Measurements from ENCODE around the gene CCDC201.
"Not testable (repeated sequence)": the region's sequence is repeated elsewhere in the genome, so short reads cannot be mapped to it uniquely, and the experiment has no call there.

Gene CCDC201

GRCh38 chr7:45863715-45864114, 9.2 kb downstream of the CCDC201 start:
- H3K4me2 ChIP-seq (ENCODE audit: low read length) = no peak overlapping the region
- no peaks in the 10 kb centered on the region for H3K36me3 ChIP-seq (ENCODE audit: control insufficient read depth, low read length)
- no peaks in the 10 kb centered on the region for H4K20me1 ChIP-seq (ENCODE audit: control insufficient read depth, insufficient read depth, low read depth, low read length)
- no peaks in the 10 kb centered on the region for H3K9me3 ChIP-seq (ENCODE audit: control insufficient read depth, insufficient read depth, low read length)
- H3K9me2 ChIP-seq (replicated peaks; ENCODE audit: control insufficient read depth, low read length) = no peaks in the 10 kb centered on the region
- H3K4me1 ChIP-seq (ENCODE audit: control insufficient read depth, low read length) = no peaks in the 10 kb centered on the region
- H3K27ac ChIP-seq (ENCODE audit: low read depth, low read length) = no peak overlapping the region
- no peaks in the 10 kb centered on the region for H3K79me2 ChIP-seq (ENCODE audit: control insufficient read depth, low read length)
- peak; percentile 10 for TF ChIP-seq CTCF (IDR thresholded peaks at IDR 0.05; ENCODE audit: low read depth, low read length, poor library complexity, severe bottlenecking)
- TF ChIP-seq EZH2phosphoT487 (IDR thresholded peaks at IDR 0.05; ENCODE audit: borderline replicate concordance, low read length) = no peak
- peaks cover 30% of the 10 kb centered on the region for H3K27me3 ChIP-seq (ENCODE audit: control insufficient read depth, low read length)
- H3F3A ChIP-seq (ENCODE audit: control insufficient read depth, insufficient read depth) = no peaks in the 10 kb centered on the region
- H3K4me3 ChIP-seq (ENCODE audit: low read length) = no peak overlapping the region

GRCh38 chr7:45856888-45857287, 16.0 kb downstream of the CCDC201 start:
- H3K79me2 ChIP-seq (ENCODE audit: control insufficient read depth, low read length) = not testable (repeated sequence)

GRCh38 chr7:45855680-45856079, 17.2 kb downstream of the CCDC201 start:
- not testable (repeated sequence) for H3K9me3 ChIP-seq (ENCODE audit: control insufficient read depth, insufficient read depth, low read length); H3K36me3 ChIP-seq (ENCODE audit: control insufficient read depth, low read length); H3K4me2 ChIP-seq (ENCODE audit: low read length); H4K20me1 ChIP-seq (ENCODE audit: control insufficient read depth, insufficient read depth, low read depth, low read length); H3K4me3 ChIP-seq (ENCODE audit: low read length); H3K27ac ChIP-seq (ENCODE audit: low read depth, low read length); H3F3A ChIP-seq (ENCODE audit: control insufficient read depth, insufficient read depth); H3K79me2 ChIP-seq (ENCODE audit: control insufficient read depth, low read length); H3K9me2 ChIP-seq (replicated peaks; ENCODE audit: control insufficient read depth, low read length)
- Histone ChIP-seq H3K27me3 (ENCODE audit: control insufficient read depth, low read length) (peaks cover 12% of the 10 kb centered on the region), H3K4me1 (ENCODE audit: control insufficient read depth, low read length) (peaks cover 13% of the 10 kb centered on the region)

More at GRCh38 chr7:45856888-45857287, 16.0 kb downstream of the CCDC201 start:
- H3K9me2 ChIP-seq (replicated peaks; ENCODE audit: control insufficient read depth, low read length); H3K4me1 ChIP-seq (ENCODE audit: control insufficient read depth, low read length); H3K4me2 ChIP-seq (ENCODE audit: low read length); H3K9me3 ChIP-seq (ENCODE audit: control insufficient read depth, insufficient read depth, low read length); H3K36me3 ChIP-seq (ENCODE audit: control insufficient read depth, low read length); H4K20me1 ChIP-seq (ENCODE audit: control insufficient read depth, insufficient read depth, low read depth, low read length); H3K4me3 ChIP-seq (ENCODE audit: low read length); H3F3A ChIP-seq (ENCODE audit: control insufficient read depth, insufficient read depth); H3K27ac ChIP-seq (ENCODE audit: low read depth, low read length): not testable (repeated sequence)
- peaks cover 21% of the 10 kb centered on the region for H3K27me3 ChIP-seq (ENCODE audit: control insufficient read depth, low read length)

DNA sequence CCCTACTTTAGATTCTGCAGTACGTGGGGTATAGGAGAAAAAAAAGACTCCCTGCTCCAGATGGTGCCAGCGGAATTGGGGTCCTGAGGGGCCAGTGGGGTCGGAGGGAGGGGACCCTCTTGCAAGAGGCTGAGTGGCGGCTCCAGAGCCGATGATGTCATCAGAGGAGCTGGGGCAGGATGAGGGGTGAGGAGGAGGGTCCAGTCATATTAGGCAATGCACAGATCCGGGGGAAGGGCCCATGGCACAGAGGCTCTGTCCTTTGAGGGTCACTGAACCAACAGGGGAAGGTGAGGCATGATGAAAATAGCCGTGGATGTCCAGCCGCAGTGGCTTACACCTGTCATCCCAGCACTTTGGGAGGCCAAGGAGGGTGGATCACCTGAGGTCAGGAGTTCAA, 19.4 kb downstream of the CCDC201 start:
- H3K9me3 ChIP-seq (ENCODE audit: control insufficient read depth, insufficient read depth, low read length); H4K20me1 ChIP-seq (ENCODE audit: control insufficient read depth, insufficient read depth, low read depth, low read length); H3F3A ChIP-seq (ENCODE audit: control insufficient read depth, insufficient read depth); H3K4me2 ChIP-seq (ENCODE audit: low read length); H3K36me3 ChIP-seq (ENCODE audit: control insufficient read depth, low read length); H3K4me3 ChIP-seq (ENCODE audit: low read length); H3K27me3 ChIP-seq (ENCODE audit: control insufficient read depth, low read length); H3K27ac ChIP-seq (ENCODE audit: low read depth, low read length); H3K79me2 ChIP-seq (ENCODE audit: control insufficient read depth, low read length); H3K9me2 ChIP-seq (replicated peaks; ENCODE audit: control insufficient read depth, low read length): not testable (repeated sequence)
- peaks cover 15% of the 10 kb centered on the region for H3K4me1 ChIP-seq (ENCODE audit: control insufficient read depth, low read length)

- H3K9me3 ChIP-seq (ENCODE audit: control insufficient read depth, insufficient read depth, low read length); H3K36me3 ChIP-seq (ENCODE audit: control insufficient read depth, low read length); H3K4me3 ChIP-seq (ENCODE audit: low read length); H3K4me2 ChIP-seq (ENCODE audit: low read length); H3K27me3 ChIP-seq (ENCODE audit: control insufficient read depth, low read length); H3K27ac ChIP-seq (ENCODE audit: low read depth, low read length); H3K9me2 ChIP-seq (replicated peaks; ENCODE audit: control insufficient read depth, low read length); H3K79me2 ChIP-seq (ENCODE audit: control insufficient read depth, low read length); H4K20me1 ChIP-seq (ENCODE audit: control insufficient read depth, insufficient read depth, low read depth, low read length); H3F3A ChIP-seq (ENCODE audit: control insufficient read depth, insufficient read depth): not testable (repeated sequence)
- peaks cover 15% of the 10 kb centered on the region for H3K4me1 ChIP-seq (ENCODE audit: control insufficient read depth, low read length)
These were observed 19.9 kb downstream of the CCDC201 start for GRCh38 chr7:45852984-45853383.

- not testable (repeated sequence) for H3K79me2 ChIP-seq (ENCODE audit: control insufficient read depth, low read length); H4K20me1 ChIP-seq (ENCODE audit: control insufficient read depth, insufficient read depth, low read depth, low read length); H3K27ac ChIP-seq (ENCODE audit: low read depth, low read length); H3K36me3 ChIP-seq (ENCODE audit: control insufficient read depth, low read length); H3F3A ChIP-seq (ENCODE audit: control insufficient read depth, insufficient read depth); H3K4me2 ChIP-seq (ENCODE audit: low read length); H3K9me2 ChIP-seq (replicated peaks; ENCODE audit: control insufficient read depth, low read length); H3K27me3 ChIP-seq (ENCODE audit: control insufficient read depth, low read length); H3K9me3 ChIP-seq (ENCODE audit: control insufficient read depth, insufficient read depth, low read length); H3K4me3 ChIP-seq (ENCODE audit: low read length)
- H3K4me1 ChIP-seq (ENCODE audit: control insufficient read depth, low read length) = peaks cover 35% of the 10 kb centered on the region
These were observed 24.1 kb downstream of the CCDC201 start for GRCh38 chr7:45848734-45849133.

GRCh38 chr7:45846536-45846935, 26.3 kb downstream of the CCDC201 start:
- H3K9me2 ChIP-seq (replicated peaks; ENCODE audit: control insufficient read depth, low read length); H3K27ac ChIP-seq (ENCODE audit: low read depth, low read length); H3K36me3 ChIP-seq (ENCODE audit: control insufficient read depth, low read length); H3K27me3 ChIP-seq (ENCODE audit: control insufficient read depth, low read length); H4K20me1 ChIP-seq (ENCODE audit: control insufficient read depth, insufficient read depth, low read depth, low read length); H3K4me3 ChIP-seq (ENCODE audit: low read length); H3F3A ChIP-seq (ENCODE audit: control insufficient read depth, insufficient read depth); H3K79me2 ChIP-seq (ENCODE audit: control insufficient read depth, low read length); H3K9me3 ChIP-seq (ENCODE audit: control insufficient read depth, insufficient read depth, low read length); H3K4me2 ChIP-seq (ENCODE audit: low read length): not testable (repeated sequence)
- peaks cover 52% of the 10 kb centered on the region for H3K4me1 ChIP-seq (ENCODE audit: control insufficient read depth, low read length)

Measured in DOHH2 (cell line).